PC-9 (cell line): Measurements from ENCODE around the gene CCDC12. TPM values are rescaled to one million over a fixed set of nuclear protein-coding genes. Genes with fewer than 3 reads are reported as not detected.

ENCODE experiments used
- BruUV-seq: library from RNA; stranded (reverse); fragments of 400-500 nt; replicated peaks from 2 replicates; lab custom pipeline; 2021; lab: Mats Ljungman, UMichigan
- CTCF ChIA-PET: fragments of 300-600 bp; sonication (Branson Sonifier 250); formaldehyde crosslinking; loops from one replicate; lab custom pipeline; 2022; ENCODE audit warnings: antibody characterized with exemption; lab: Charles Lee
- POLR2A ChIA-PET: fragments of 300-600 bp; sonication (Branson Sonifier 250); formaldehyde crosslinking; loops from one replicate; lab custom pipeline; 2022; ENCODE audit warnings: antibody characterized with exemption; ENCODE audit not compliant: unreplicated experiment; lab: Charles Lee
- DNase-seq, 2 experiments: peaks; one replicate each; pipeline versions ENCODE4 v3.0.0 to v3.0.0-alpha.2; 2015 to 2022; ENCODE audit warnings: mixed read lengths in 1 of 2
- H2AFZ ChIP-seq: fragments of 200-600 bp; sonication (generic); 2 replicates; pipeline ENCODE4 v1.8.1; 2017; ENCODE audit warnings: antibody characterized with exemption
- H3F3A ChIP-seq: fragments of 200-600 bp; sonication (generic); 2 replicates; pipeline ENCODE4 v1.8.1; 2017; ENCODE audit warnings: antibody characterized with exemption, mild to moderate bottlenecking, low read depth; ENCODE audit not compliant: insufficient read depth
- H3K27ac ChIP-seq: fragments of 200-600 bp; sonication (generic); 2 replicates; pipeline ENCODE4 v1.6.1; 2016; ENCODE audit warnings: mixed run types
- H3K27me3 ChIP-seq: fragments of 200-600 bp; sonication (generic); 2 replicates; pipeline ENCODE4 v1.6.1; 2016; ENCODE audit warnings: low read depth, mixed run types; ENCODE audit not compliant: insufficient read depth
- H3K36me3 ChIP-seq: fragments of 200-600 bp; sonication (generic); 2 replicates; pipeline ENCODE4 v1.6.1; 2016; ENCODE audit warnings: low read depth, mixed run types
- H3K4me1 ChIP-seq: fragments of 200-600 bp; sonication (generic); replicated peaks from 2 replicates; pipeline ENCODE4 v1.6.1; 2016; ENCODE audit warnings: mixed run types; ENCODE audit not compliant: insufficient read depth
- H3K4me2 ChIP-seq: fragments of 200-600 bp; sonication (generic); 2 replicates; pipeline ENCODE4 v1.6.1; 2017; ENCODE audit warnings: mixed run types
- H3K4me3 ChIP-seq: fragments of 200-600 bp; sonication (generic); 2 replicates; pipeline ENCODE4 v1.6.1; 2016; ENCODE audit warnings: mixed run types
- H3K79me2 ChIP-seq: fragments of 200-600 bp; sonication (generic); 2 replicates; pipeline ENCODE4 v1.6.1; 2017; ENCODE audit warnings: low read depth, mixed run types
- H3K9me2 ChIP-seq: fragments of 200-600 bp; sonication (generic); 2 replicates; pipeline ENCODE4 v1.8.1; 2017; ENCODE audit warnings: mild to moderate bottlenecking; ENCODE audit not compliant: insufficient read depth
- H3K9me3 ChIP-seq: fragments of 200-600 bp; sonication (generic); 2 replicates; pipeline ENCODE4 v1.8.1; 2016; ENCODE audit warnings: low read depth; ENCODE audit not compliant: insufficient read depth
- H4K20me1 ChIP-seq: fragments of 200-600 bp; sonication (generic); 2 replicates; pipeline ENCODE4 v1.8.1; 2017; ENCODE audit not compliant: insufficient read depth
- EZH2 ChIP-seq: fragments of 200-600 bp; sonication (generic); IDR thresholded peaks from 2 replicates; pipeline ENCODE4 v1.8.0; 2017; ENCODE audit warnings: antibody characterized with exemption, low read depth
- intact Hi-C: fragments of 100-400 bp; cut with micrococcal nuclease; formaldehyde crosslinking; loops from one replicate; pipeline ENCODE4 v1.10.0; 2022; ENCODE audit not compliant: unreplicated experiment
- total RNA-seq: library from RNA; stranded (reverse); gene quantifications from 2 replicates; pipeline ENCODE4 v1.2.3, GENCODE V29; 2021
- TF ChIP-seq, protein P1 (sequence below): fragments of 200-600 bp; sonication (generic); conservative IDR thresholded peaks from 2 replicates; pipeline ENCODE4 v1.6.1; 2017; ENCODE audit warnings: mixed run types, antibody characterized with exemption, mild to moderate bottlenecking, moderate library complexity

CCDC12 gene
- total RNA-seq, 1 experiment from 2014 or later: 39.3 TPM

- no peak for DNase-seq
- BruUV-seq: no TSS peak
- intact Hi-C loops: no loop called here
- no peaks in the 10 kb centered on the region for H3K9me3 ChIP-seq
- TF ChIP-seq, protein P1, sequence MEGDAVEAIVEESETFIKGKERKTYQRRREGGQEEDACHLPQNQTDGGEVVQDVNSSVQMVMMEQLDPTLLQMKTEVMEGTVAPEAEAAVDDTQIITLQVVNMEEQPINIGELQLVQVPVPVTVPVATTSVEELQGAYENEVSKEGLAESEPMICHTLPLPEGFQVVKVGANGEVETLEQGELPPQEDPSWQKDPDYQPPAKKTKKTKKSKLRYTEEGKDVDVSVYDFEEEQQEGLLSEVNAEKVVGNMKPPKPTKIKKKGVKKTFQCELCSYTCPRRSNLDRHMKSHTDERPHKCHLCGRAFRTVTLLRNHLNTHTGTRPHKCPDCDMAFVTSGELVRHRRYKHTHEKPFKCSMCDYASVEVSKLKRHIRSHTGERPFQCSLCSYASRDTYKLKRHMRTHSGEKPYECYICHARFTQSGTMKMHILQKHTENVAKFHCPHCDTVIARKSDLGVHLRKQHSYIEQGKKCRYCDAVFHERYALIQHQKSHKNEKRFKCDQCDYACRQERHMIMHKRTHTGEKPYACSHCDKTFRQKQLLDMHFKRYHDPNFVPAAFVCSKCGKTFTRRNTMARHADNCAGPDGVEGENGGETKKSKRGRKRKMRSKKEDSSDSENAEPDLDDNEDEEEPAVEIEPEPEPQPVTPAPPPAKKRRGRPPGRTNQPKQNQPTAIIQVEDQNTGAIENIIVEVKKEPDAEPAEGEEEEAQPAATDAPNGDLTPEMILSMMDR: no peak
- TF ChIP-seq EZH2: no peak
- H3K36me3 ChIP-seq: no peaks in the 10 kb centered on the region
- no peaks in the 10 kb centered on the region for H3K9me2 ChIP-seq
- no peaks in the 10 kb centered on the region for H3K27me3 ChIP-seq
- H3F3A ChIP-seq: no peaks in the 10 kb centered on the region
- H2AFZ ChIP-seq: no peak overlapping the region
- ChIA-PET CTCF (no interaction called here), POLR2A (no interaction called here)
- no peak overlapping the region for H3K4me2 ChIP-seq
- no peak overlapping the region for H3K27ac ChIP-seq
- no peaks in the 10 kb centered on the region for H4K20me1 ChIP-seq
- H3K4me3 ChIP-seq: no peak overlapping the region
- H3K79me2 ChIP-seq: no peaks in the 10 kb centered on the region
- no peaks in the 10 kb centered on the region for H3K4me1 ChIP-seq
Measured at GRCh38 chr3:47003461-47004368, 27.2 kb upstream of the CCDC12 start.

DNA sequence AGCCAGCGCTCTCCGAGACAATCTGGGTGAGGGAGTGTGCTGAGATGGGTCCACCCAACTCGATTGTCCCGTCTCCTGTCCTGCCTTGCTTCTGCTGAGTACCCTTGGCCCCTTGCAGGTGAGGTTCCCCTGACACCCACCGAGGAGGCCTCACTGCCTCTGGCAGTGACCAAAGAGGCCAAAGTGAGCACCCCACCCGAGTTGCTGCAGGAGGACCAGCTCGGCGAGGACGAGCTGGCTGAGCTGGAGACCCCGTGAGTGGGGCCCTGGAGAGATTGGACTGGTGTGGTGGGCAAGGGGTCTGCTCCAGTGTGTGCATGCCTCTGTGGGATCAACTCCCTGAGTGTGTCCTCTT, 26.5 kb upstream of the CCDC12 start:
- Histone ChIP-seq H3K36me3 (no peaks in the 10 kb centered on the region), H3K4me2 (no peak overlapping the region), H3K4me3 (no peak overlapping the region), H2AFZ (no peak overlapping the region), H3K27ac (no peak overlapping the region), H4K20me1 (no peaks in the 10 kb centered on the region), H3K27me3 (no peaks in the 10 kb centered on the region), H3K79me2 (no peaks in the 10 kb centered on the region), H3K4me1 (no peaks in the 10 kb centered on the region), H3K9me2 (no peaks in the 10 kb centered on the region), H3K9me3 (no peaks in the 10 kb centered on the region), H3F3A (no peaks in the 10 kb centered on the region)
- intact Hi-C loops: no loop called here
- POLR2A ChIA-PET: no interaction called here
- DNase-seq: no peak
- CTCF ChIA-PET: no interaction called here
- BruUV-seq: no TSS peak
- TF ChIP-seq, protein P1: no peak
- no peak for TF ChIP-seq EZH2

GRCh38 chr3:47002171-47003055, 25.9 kb upstream of the CCDC12 start:
- H3K4me2 ChIP-seq: no peak overlapping the region
- no peaks in the 10 kb centered on the region for H3K9me3 ChIP-seq
- no peaks in the 10 kb centered on the region for H3K27me3 ChIP-seq
- no peaks in the 10 kb centered on the region for H3K36me3 ChIP-seq
- DNase-seq: no peak
- no peak overlapping the region for H3K4me3 ChIP-seq
- no TSS peak for BruUV-seq
- no peak overlapping the region for H3K27ac ChIP-seq
- ChIA-PET CTCF (no interaction called here), POLR2A (no interaction called here)
- no peaks in the 10 kb centered on the region for H4K20me1 ChIP-seq
- no peak overlapping the region for H2AFZ ChIP-seq
- H3K79me2 ChIP-seq: no peaks in the 10 kb centered on the region
- H3K4me1 ChIP-seq: no peaks in the 10 kb centered on the region
- no peaks in the 10 kb centered on the region for H3K9me2 ChIP-seq
- no peaks in the 10 kb centered on the region for H3F3A ChIP-seq
- intact Hi-C loops: no loop called here
- TF ChIP-seq EZH2: no peak
- TF ChIP-seq, protein P1: no peak
